IMR-90 (cell line): ENCODE results near the gene SOSTDC1. TPM values are rescaled to one million over a fixed set of nuclear protein-coding genes. Genes with fewer than 3 reads are reported as not detected.
"Not testable (repeated sequence)": the region's sequence is repeated elsewhere in the genome, so short reads cannot be mapped to it uniquely, and the experiment has no call there.

Experiments
- ATAC-seq: fragments of 200-7000 bp; cut with Tn5 transposase; 2 replicates; pipeline ENCODE4 v1.9.1; 2020; ENCODE audit warnings: low read depth, mild to moderate bottlenecking, moderate library complexity
- BruUV-seq: library from RNA; stranded (reverse); fragments of 400-500 nt; replicated peaks from 2 replicates; lab custom pipeline; 2021; lab: Mats Ljungman, UMichigan
- CTCF ChIA-PET: fragments of 300-600 bp; formaldehyde crosslinking; extraction: SDS; loops from one replicate; lab custom pipeline; 2021; ENCODE audit warnings: antibody characterized with exemption; lab: Yijun Ruan, JAX
- POLR2A ChIA-PET: fragments of 300-600 bp; sonication (Branson Sonifier 250); formaldehyde crosslinking; loops from one replicate; lab custom pipeline; 2022; ENCODE audit warnings: antibody characterized with exemption; ENCODE audit not compliant: unreplicated experiment; lab: Charles Lee
- DNase-seq: peaks from one replicate; pipeline ENCODE4 v3.0.0; 2013
- H2AFZ ChIP-seq: replicated peaks from 2 replicates; pipeline ENCODE3; 2013; ENCODE audit warnings: low read length, mild to moderate bottlenecking; ENCODE audit not compliant: poor library complexity
- H2AK5ac ChIP-seq: 2 replicates; pipeline ENCODE4 v1.6.1; 2013; ENCODE audit warnings: low read depth, low read length, inconsistent platforms
- H2AK9ac ChIP-seq: replicated peaks from 2 replicates; pipeline ENCODE3; 2013; ENCODE audit warnings: mild to moderate bottlenecking, low read depth, low read length, moderate library complexity; ENCODE audit not compliant: poor library complexity
- H2BK120ac ChIP-seq: 2 replicates; pipeline ENCODE4 v1.6.1; 2013; ENCODE audit warnings: low read depth, low read length, inconsistent platforms
- H2BK15ac ChIP-seq: 3 replicates; pipeline ENCODE4 v1.6.1; 2013; ENCODE audit warnings: low read depth, low read length, inconsistent platforms
- H2BK20ac ChIP-seq: 2 replicates; pipeline ENCODE4 v1.6.1; 2013; ENCODE audit warnings: low read depth, mild to moderate bottlenecking, inconsistent platforms, low read length, moderate library complexity
- H2BK5ac ChIP-seq: 2 replicates; pipeline ENCODE4 v1.6.1; 2013; ENCODE audit warnings: mild to moderate bottlenecking, low read depth, low read length, inconsistent platforms; ENCODE audit not compliant: poor library complexity, severe bottlenecking
- H3K14ac ChIP-seq: replicated peaks from 2 replicates; pipeline ENCODE4 v1.6.1; 2013; ENCODE audit warnings: low read depth, low read length, inconsistent platforms
- H3K18ac ChIP-seq: 2 replicates; pipeline ENCODE4 v1.6.1; 2013; ENCODE audit warnings: low read depth, low read length, control low read depth
- H3K23ac ChIP-seq: 2 replicates; pipeline ENCODE4 v1.6.1; 2013; ENCODE audit warnings: low read depth, low read length, inconsistent platforms
- H3K27ac ChIP-seq: 2 replicates; pipeline ENCODE4 v1.5.1; 2013; ENCODE audit warnings: mild to moderate bottlenecking, control low read depth, low read length; ENCODE audit not compliant: insufficient read depth
- H3K27me3 ChIP-seq: 2 replicates; pipeline ENCODE4 v1.6.1; 2013; ENCODE audit warnings: low read length; ENCODE audit not compliant: control insufficient read depth, insufficient read depth
- H3K36me3 ChIP-seq: 2 replicates; pipeline ENCODE4 v1.6.1; 2013; ENCODE audit warnings: low read length, mixed read lengths; ENCODE audit not compliant: control insufficient read depth, insufficient read depth
- H3K4ac ChIP-seq: 2 replicates; pipeline ENCODE4 v1.6.1; 2013; ENCODE audit warnings: low read depth, low read length, inconsistent platforms
- H3K4me1 ChIP-seq: 2 replicates; pipeline ENCODE4 v1.6.1; 2013; ENCODE audit warnings: low read length, mixed read lengths; ENCODE audit not compliant: control insufficient read depth, insufficient read depth
- H3K4me2 ChIP-seq: 2 replicates; pipeline ENCODE4 v1.6.1; 2013; ENCODE audit warnings: low read depth, mild to moderate bottlenecking, control low read depth, low read length, moderate library complexity
- H3K4me3 ChIP-seq: 2 replicates; pipeline ENCODE4 v1.5.1; 2013; ENCODE audit warnings: low read depth, mild to moderate bottlenecking, control low read depth, low read length, moderate library complexity; ENCODE audit not compliant: insufficient read depth
- H3K56ac ChIP-seq: 2 replicates; pipeline ENCODE4 v1.6.1; 2013; ENCODE audit warnings: low read length, inconsistent platforms; ENCODE audit not compliant: insufficient read depth; ENCODE audit errors: extremely low read depth
- H3K79me1 ChIP-seq, 2 experiments: 2 replicates each; pipeline ENCODE4 v1.6.1; 2013; ENCODE audit warnings: low read length in 2 of 2, inconsistent platforms in 1 of 2, low read depth in 1 of 2
- H3K9ac ChIP-seq: 2 replicates; pipeline ENCODE4 v1.6.1; 2013; ENCODE audit warnings: low read depth, low read length, control low read depth
- H3K9me1 ChIP-seq: 2 replicates; pipeline ENCODE4 v1.6.1; 2013; ENCODE audit warnings: low read length, inconsistent platforms; ENCODE audit not compliant: insufficient read depth
- H3K9me3 ChIP-seq: 2 replicates; pipeline ENCODE4 v1.6.1; 2013; ENCODE audit warnings: low read length; ENCODE audit not compliant: control insufficient read depth, insufficient read depth
- H4K20me1 ChIP-seq: 2 replicates; pipeline ENCODE4 v1.6.1; 2013; ENCODE audit warnings: low read length, inconsistent platforms; ENCODE audit not compliant: insufficient read depth
- H4K5ac ChIP-seq: 2 replicates; pipeline ENCODE4 v1.6.1; 2013; ENCODE audit warnings: mild to moderate bottlenecking, low read depth, low read length, control low read depth
- H4K8ac ChIP-seq, 2 experiments: 2 replicates each; pipeline ENCODE4 v1.6.1; 2013; ENCODE audit warnings: low read depth in 2 of 2, low read length in 2 of 2, control low read depth in 1 of 2, inconsistent platforms in 1 of 2
- H4K91ac ChIP-seq: 2 replicates; pipeline ENCODE4 v1.6.1; 2013; ENCODE audit warnings: low read depth, low read length, inconsistent platforms; ENCODE audit not compliant: insufficient read depth
- WGBS, 2 experiments: methylation state at CpG; one replicate each; pipeline versions ENCODE4 v1.1.5 to v1.1.7; 2013; ENCODE audit warnings: missing lambda C conversion rate in 2 of 2; ENCODE audit not compliant: insufficient read length in 1 of 2; ENCODE audit errors: extremely low coverage in 2 of 2; 5-methylcytosine and 5-hydroxymethylcytosine counted together
- dilution Hi-C: fragments of 300-500 bp; cut with HindIII; formaldehyde crosslinking; loops from one replicate; pipeline ENCODE4 v1.14.3; 2018; ENCODE audit warnings: low sequenced_read_pairs; ENCODE audit not compliant: unreplicated experiment
- in situ Hi-C: fragments of 300-500 bp; cut with MboI; formaldehyde crosslinking; loops from 3 replicates; pipeline ENCODE4 v1.14.3; 2019; ENCODE audit warnings: low sequenced_read_pairs, inconsistent platforms, mixed read lengths
- intact Hi-C: fragments of 100-400 bp; cut with micrococcal nuclease; formaldehyde crosslinking; loops from 2 replicates; pipeline ENCODE4 v1.10.0; 2022
- polyA plus RNA-seq, 3 experiments: library from polyadenylated mRNA; depleted of rRNA; stranded (reverse); fragments of >200 nt; gene quantifications; 2 replicates each; pipeline ENCODE4 v1.2.3, GENCODE V29; 2012; ENCODE audit warnings: low replicate concordance in 1 of 3
- total RNA-seq: library from RNA; depleted of rRNA; stranded (reverse); fragments of >200 nt; gene quantifications from 2 replicates; pipeline ENCODE4 v1.2.3, GENCODE V29; 2012

The SOSTDC1 gene
- total and polyA plus RNA-seq, 2 of the 4 experiments (the other 2 are of a cell fraction) = 0.07 TPM; not detected in 1

DNA sequence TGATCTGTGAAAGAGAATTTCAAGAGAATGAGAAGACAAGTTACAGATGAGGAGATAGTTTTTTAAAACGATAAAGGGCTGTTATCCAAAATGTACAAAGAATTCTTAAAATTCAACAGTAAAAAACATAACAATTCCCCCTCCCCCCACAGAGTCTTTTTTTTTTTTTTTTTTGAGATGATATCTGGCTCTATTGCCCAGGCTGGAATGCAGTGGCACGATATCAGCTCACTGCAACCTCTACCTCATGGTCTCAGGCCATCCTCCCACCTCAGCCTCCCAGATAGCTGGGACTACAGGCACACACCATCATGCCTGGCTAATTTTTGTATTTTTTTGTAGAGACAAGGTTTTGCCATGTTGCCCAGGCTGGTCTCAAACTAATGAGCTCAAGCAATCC, 21.7 kb downstream of the SOSTDC1 start:
- H3K9me3 ChIP-seq, H3K27ac ChIP-seq, H3K4ac ChIP-seq, H3K9ac ChIP-seq, DNase-seq, H4K5ac ChIP-seq, H3K9me1 ChIP-seq, H2BK15ac ChIP-seq, H2AK5ac ChIP-seq, H3K79me1 ChIP-seq, H2AFZ ChIP-seq, H3K14ac ChIP-seq, H3K4me1 ChIP-seq, in situ Hi-C loops, intact Hi-C loops, H3K27me3 ChIP-seq, H3K23ac ChIP-seq, POLR2A ChIA-PET, H4K8ac ChIP-seq, H4K20me1 ChIP-seq, H2BK5ac ChIP-seq, BruUV-seq, H2AK9ac ChIP-seq, H3K18ac ChIP-seq, H3K4me2 ChIP-seq, H4K91ac ChIP-seq, H2BK120ac ChIP-seq, H2BK20ac ChIP-seq, H3K4me3 ChIP-seq, H3K36me3 ChIP-seq, H3K56ac ChIP-seq, ATAC-seq, dilution Hi-C loops: not testable (repeated sequence)
- no CpG with 5 or more reads among the region's 2 CpGs for WGBS, 2 experiments
- CTCF ChIA-PET = interaction anchor here (0.7 kb wide), 1 partner anchor 52 kb away, joined by 3 read pairs; no protein-coding TSS in a partner anchor
